MM.1S (cell line): ENCODE data around the gene IL1RAPL1.

Experiments used
- DNase-seq: peaks from one replicate; pipeline ENCODE4 v3.0.0-alpha.2; 2015
- H2AFZ ChIP-seq: fragments of 300-600 bp; sonication (generic); 2 replicates; pipeline ENCODE4 v1.6.0; 2016; ENCODE audit warnings: antibody characterized with exemption, low read length
- H3F3A ChIP-seq: fragments of 300-600 bp; sonication (generic); 2 replicates; pipeline ENCODE4 v1.6.1; 2016; ENCODE audit warnings: mild to moderate bottlenecking, antibody characterized with exemption, low read length, moderate library complexity, mixed read lengths; ENCODE audit not compliant: insufficient read depth
- H3K27ac ChIP-seq: fragments of 300-600 bp; sonication (generic); 2 replicates; pipeline ENCODE4 v1.5.1; 2016; ENCODE audit warnings: mild to moderate bottlenecking, low read length
- H3K27me3 ChIP-seq: fragments of 300-600 bp; sonication (generic); replicated peaks from 2 replicates; pipeline ENCODE4 v1.6.0; 2016; ENCODE audit warnings: low read length; ENCODE audit not compliant: insufficient read depth
- H3K36me3 ChIP-seq: fragments of 300-600 bp; sonication (generic); replicated peaks from 2 replicates; pipeline ENCODE4 v1.6.1; 2016; ENCODE audit warnings: mild to moderate bottlenecking, low read length, mixed read lengths; ENCODE audit not compliant: insufficient read depth
- H3K4me1 ChIP-seq: fragments of 300-600 bp; sonication (generic); 2 replicates; pipeline ENCODE4 v1.6.1; 2016; ENCODE audit warnings: low read length, mixed read lengths
- H3K4me2 ChIP-seq: fragments of 300-600 bp; sonication (generic); 2 replicates; pipeline ENCODE4 v1.6.0; 2016; ENCODE audit warnings: low read depth, low read length
- H3K4me3 ChIP-seq: fragments of 300-600 bp; sonication (generic); 2 replicates; pipeline ENCODE4 v1.5.1; 2016; ENCODE audit warnings: low read length, mixed read lengths
- H3K79me2 ChIP-seq: fragments of 300-600 bp; sonication (generic); 2 replicates; pipeline ENCODE4 v1.6.1; 2016; ENCODE audit warnings: mixed run types, low read length, mixed read lengths
- H3K9ac ChIP-seq: fragments of 300-600 bp; sonication (generic); 2 replicates; pipeline ENCODE4 v1.6.1; 2016; ENCODE audit warnings: low read length, mixed read lengths
- H3K9me2 ChIP-seq: fragments of 300-600 bp; sonication (generic); replicated peaks from 2 replicates; pipeline ENCODE4 v1.6.1; 2016; ENCODE audit warnings: mild to moderate bottlenecking, low read length, mixed read lengths; ENCODE audit not compliant: insufficient read depth
- H3K9me3 ChIP-seq: fragments of 300-600 bp; sonication (generic); replicated peaks from 2 replicates; pipeline ENCODE4 v1.6.1; 2016; ENCODE audit warnings: mild to moderate bottlenecking, low read length, mixed read lengths; ENCODE audit not compliant: insufficient read depth
- H4K20me1 ChIP-seq: fragments of 300-600 bp; sonication (generic); 2 replicates; pipeline ENCODE4 v1.6.1; 2016; ENCODE audit warnings: mild to moderate bottlenecking, low read length, moderate library complexity, mixed read lengths; ENCODE audit not compliant: insufficient read depth
- EZH2 ChIP-seq: fragments of 300-600 bp; sonication (generic); optimal IDR thresholded peaks from 2 replicates; pipeline ENCODE3; 2017; ENCODE audit warnings: low read depth, mild to moderate bottlenecking, antibody characterized with exemption, low read length, mixed read lengths
- EZH2phosphoT487 ChIP-seq: fragments of 300-600 bp; sonication (generic); IDR thresholded peaks from 2 replicates; pipeline ENCODE4 v1.6.1; 2018; ENCODE audit warnings: antibody characterized with exemption, low read length
- TF ChIP-seq, protein P1 (sequence below): fragments of 300-600 bp; sonication (generic); IDR thresholded peaks from 2 replicates; pipeline ENCODE4 v1.5.1; 2016; ENCODE audit warnings: antibody characterized with exemption, low read length, mixed read lengths

Gene IL1RAPL1

DNA sequence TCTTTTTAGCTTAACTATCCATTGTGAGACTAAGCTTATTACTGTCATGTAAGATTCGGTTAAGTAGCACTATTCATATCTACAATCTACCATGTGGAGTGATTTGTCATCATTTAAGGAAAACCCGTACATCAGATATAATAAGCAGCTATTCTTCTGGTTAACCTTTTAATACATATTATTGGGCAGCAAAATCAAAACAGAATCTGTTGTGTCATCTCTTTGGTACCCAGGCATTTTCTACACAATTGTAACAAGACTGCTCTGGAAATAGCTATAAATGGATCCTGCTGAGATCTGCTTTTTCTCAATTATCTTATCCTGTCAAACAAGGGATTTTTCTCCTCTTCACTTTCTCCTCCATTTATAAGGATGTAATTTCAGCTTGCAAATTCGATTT, 1106.7 kb downstream of the IL1RAPL1 start:
- Histone ChIP-seq H3K9ac (no peak overlapping the region), H2AFZ (no peak overlapping the region), H3F3A (no peaks in the 10 kb centered on the region), H3K4me1 (no peaks in the 10 kb centered on the region), H3K27me3 (no peaks in the 10 kb centered on the region), H4K20me1 (no peaks in the 10 kb centered on the region), H3K4me3 (no peak overlapping the region), H3K9me3 (no peaks in the 10 kb centered on the region), H3K36me3 (no peaks in the 10 kb centered on the region), H3K79me2 (no peaks in the 10 kb centered on the region), H3K9me2 (no peaks in the 10 kb centered on the region), H3K27ac (no peak overlapping the region), H3K4me2 (no peak overlapping the region)
- DNase-seq: no peak
- no peak for TF ChIP-seq EZH2
- TF ChIP-seq, protein P1, sequence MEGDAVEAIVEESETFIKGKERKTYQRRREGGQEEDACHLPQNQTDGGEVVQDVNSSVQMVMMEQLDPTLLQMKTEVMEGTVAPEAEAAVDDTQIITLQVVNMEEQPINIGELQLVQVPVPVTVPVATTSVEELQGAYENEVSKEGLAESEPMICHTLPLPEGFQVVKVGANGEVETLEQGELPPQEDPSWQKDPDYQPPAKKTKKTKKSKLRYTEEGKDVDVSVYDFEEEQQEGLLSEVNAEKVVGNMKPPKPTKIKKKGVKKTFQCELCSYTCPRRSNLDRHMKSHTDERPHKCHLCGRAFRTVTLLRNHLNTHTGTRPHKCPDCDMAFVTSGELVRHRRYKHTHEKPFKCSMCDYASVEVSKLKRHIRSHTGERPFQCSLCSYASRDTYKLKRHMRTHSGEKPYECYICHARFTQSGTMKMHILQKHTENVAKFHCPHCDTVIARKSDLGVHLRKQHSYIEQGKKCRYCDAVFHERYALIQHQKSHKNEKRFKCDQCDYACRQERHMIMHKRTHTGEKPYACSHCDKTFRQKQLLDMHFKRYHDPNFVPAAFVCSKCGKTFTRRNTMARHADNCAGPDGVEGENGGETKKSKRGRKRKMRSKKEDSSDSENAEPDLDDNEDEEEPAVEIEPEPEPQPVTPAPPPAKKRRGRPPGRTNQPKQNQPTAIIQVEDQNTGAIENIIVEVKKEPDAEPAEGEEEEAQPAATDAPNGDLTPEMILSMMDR: no peak
- TF ChIP-seq EZH2phosphoT487: no peak

DNA sequence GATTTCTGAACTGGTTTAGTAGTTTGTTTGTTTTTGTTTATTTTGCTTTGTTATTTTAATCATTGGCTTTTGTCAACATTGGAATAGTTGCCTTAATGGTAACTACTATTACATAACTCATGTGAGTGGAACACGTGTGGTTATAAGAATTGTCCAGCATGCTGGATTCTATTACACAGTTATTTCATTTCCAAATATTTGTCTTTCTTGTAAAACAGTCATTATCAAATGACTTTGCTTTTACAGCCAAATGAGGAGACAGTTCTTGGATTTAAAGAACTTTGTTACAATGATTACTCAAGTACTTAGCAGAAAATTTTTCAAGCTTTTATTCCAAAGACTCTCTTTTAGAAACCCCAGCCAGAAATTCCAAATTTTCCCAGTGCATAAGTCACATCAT, 1112.0 kb downstream of the IL1RAPL1 start:
- H3K79me2 ChIP-seq: no peaks in the 10 kb centered on the region
- no peak for TF ChIP-seq EZH2
- no peak for TF ChIP-seq EZH2phosphoT487
- H3K4me1 ChIP-seq: no peaks in the 10 kb centered on the region
- no peaks in the 10 kb centered on the region for H3K36me3 ChIP-seq
- no peak overlapping the region for H3K27ac ChIP-seq
- no peaks in the 10 kb centered on the region for H3K27me3 ChIP-seq
- H3F3A ChIP-seq: no peaks in the 10 kb centered on the region
- no peaks in the 10 kb centered on the region for H3K9me3 ChIP-seq
- DNase-seq: no peak
- H3K4me3 ChIP-seq: no peak overlapping the region
- no peak overlapping the region for H3K4me2 ChIP-seq
- no peaks in the 10 kb centered on the region for H3K9me2 ChIP-seq
- no peaks in the 10 kb centered on the region for H4K20me1 ChIP-seq
- H3K9ac ChIP-seq: no peak overlapping the region
- H2AFZ ChIP-seq: no peak overlapping the region

DNA sequence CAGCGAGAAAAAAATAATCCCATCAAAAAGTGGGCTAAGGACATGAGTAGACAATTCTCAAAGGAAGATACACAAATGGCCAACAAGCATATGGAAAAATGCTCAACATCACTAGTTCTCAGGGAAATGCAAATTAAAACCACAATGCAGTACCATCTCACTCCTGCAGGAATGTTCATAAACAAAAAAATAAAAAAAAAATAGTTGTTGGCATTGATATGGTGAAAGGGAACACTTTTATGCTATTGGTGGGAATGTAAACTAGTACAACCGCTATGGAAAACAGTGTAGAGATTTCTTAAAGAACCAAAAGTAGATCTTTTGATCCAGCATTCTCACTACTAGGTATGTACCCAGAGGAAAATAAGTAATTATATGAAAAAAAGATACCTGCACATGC, 1119.8 kb downstream of the IL1RAPL1 start:
- Histone ChIP-seq H3K4me1 (no peaks in the 10 kb centered on the region), H3K9me2 (no peaks in the 10 kb centered on the region), H3K79me2 (no peaks in the 10 kb centered on the region), H3K4me2 (no peak overlapping the region), H3K36me3 (no peaks in the 10 kb centered on the region), H3K9me3 (no peaks in the 10 kb centered on the region), H3F3A (no peaks in the 10 kb centered on the region), H4K20me1 (no peaks in the 10 kb centered on the region), H3K9ac (no peak overlapping the region), H3K27ac (no peak overlapping the region), H3K27me3 (no peaks in the 10 kb centered on the region), H3K4me3 (no peak overlapping the region), H2AFZ (no peak overlapping the region)
- DNase-seq: no peak
- TF ChIP-seq EZH2phosphoT487 (no peak), EZH2 (no peak)
- TF ChIP-seq, protein P1: no peak

DNA sequence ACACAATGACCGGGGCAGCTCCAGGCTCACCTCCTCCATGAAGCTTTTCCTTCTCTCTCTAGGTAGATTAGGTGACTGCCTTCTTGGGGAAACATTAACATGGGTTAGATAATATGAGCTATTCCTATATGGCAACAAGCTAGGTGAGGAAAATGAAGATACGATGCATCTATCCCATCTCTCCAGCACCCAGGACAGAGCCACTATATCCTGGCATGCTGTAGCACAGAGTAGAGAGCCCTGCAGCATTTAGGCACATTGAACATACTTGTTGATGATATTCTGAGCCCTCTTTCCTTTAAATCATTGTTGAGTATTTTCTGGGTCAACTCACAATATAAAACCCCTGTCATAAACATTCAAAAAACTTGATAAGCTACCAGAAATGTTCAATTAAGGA, 1133.9 kb downstream of the IL1RAPL1 start:
- no peak overlapping the region for H3K4me2 ChIP-seq
- no peaks in the 10 kb centered on the region for H3K9me2 ChIP-seq
- no peaks in the 10 kb centered on the region for H3K79me2 ChIP-seq
- no peak overlapping the region for H3K9ac ChIP-seq
- no peak overlapping the region for H2AFZ ChIP-seq
- DNase-seq: no peak
- H3K36me3 ChIP-seq: no peaks in the 10 kb centered on the region
- H3K27ac ChIP-seq: no peak overlapping the region
- TF ChIP-seq EZH2: no peak
- no peak for TF ChIP-seq EZH2phosphoT487
- TF ChIP-seq, protein P1: no peak
- H4K20me1 ChIP-seq: no peaks in the 10 kb centered on the region
- no peaks in the 10 kb centered on the region for H3F3A ChIP-seq
- no peaks in the 10 kb centered on the region for H3K9me3 ChIP-seq
- no peaks in the 10 kb centered on the region for H3K4me1 ChIP-seq
- no peaks in the 10 kb centered on the region for H3K27me3 ChIP-seq
- H3K4me3 ChIP-seq: no peak overlapping the region
